Measurements from ENCODE around the gene AFAP1L1. TPM values are rescaled to one million over a fixed set of nuclear protein-coding genes. Genes with fewer than 3 reads are reported as not detected.

Gene AFAP1L1
- total RNA-seq, 1 donor: 1.1 TPM

GRCh38 chr5:149365418-149365817, 93.8 kb downstream of the AFAP1L1 start:
- no peak for DNase-seq (ENCODE audit: insufficient read length, low spot score, missing footprints)
- Histone ChIP-seq H3K9me3 (ENCODE audit: low read depth, low read length) (no peaks in the 10 kb centered on the region), H4K20me1 (ENCODE audit: insufficient read depth, low read length) (no peaks in the 10 kb centered on the region), H3K27me3 (ENCODE audit: insufficient read depth, low read length) (no peaks in the 10 kb centered on the region), H3K27ac (ENCODE audit: low read depth, low read length) (no peak overlapping the region), H2AFZ (ENCODE audit: low read length) (no peak overlapping the region), H3K4me1 (ENCODE audit: insufficient read depth, low read length) (no peaks in the 10 kb centered on the region), H3K4me3 (ENCODE audit: insufficient read depth, low read length) (no peak overlapping the region), H3K36me3 (ENCODE audit: insufficient read depth, low read length) (no peaks in the 10 kb centered on the region), H3K79me2 (ENCODE audit: insufficient read depth, low read length) (no peaks in the 10 kb centered on the region), H3K4me2 (ENCODE audit: insufficient read depth, low read length) (no peak overlapping the region)
- no peak for TF ChIP-seq CTCF (IDR thresholded peaks at IDR 0.05; ENCODE audit: extremely low read depth, low read depth, low read length)

- Histone ChIP-seq H3K27me3 (ENCODE audit: insufficient read depth, low read length) (no peaks in the 10 kb centered on the region), H4K20me1 (ENCODE audit: insufficient read depth, low read length) (no peaks in the 10 kb centered on the region), H3K9me3 (ENCODE audit: low read depth, low read length) (no peaks in the 10 kb centered on the region), H3K79me2 (ENCODE audit: insufficient read depth, low read length) (no peaks in the 10 kb centered on the region), H2AFZ (ENCODE audit: low read length) (no peak overlapping the region), H3K4me1 (ENCODE audit: insufficient read depth, low read length) (no peaks in the 10 kb centered on the region), H3K4me2 (ENCODE audit: insufficient read depth, low read length) (no peak overlapping the region), H3K27ac (ENCODE audit: low read depth, low read length) (no peak overlapping the region), H3K36me3 (ENCODE audit: insufficient read depth, low read length) (no peaks in the 10 kb centered on the region), H3K4me3 (ENCODE audit: insufficient read depth, low read length) (no peak overlapping the region)
- no peak for DNase-seq (ENCODE audit: insufficient read length, low spot score, missing footprints)
- no peak for TF ChIP-seq CTCF (IDR thresholded peaks at IDR 0.05; ENCODE audit: extremely low read depth, low read depth, low read length)
Measured at GRCh38 chr5:149366169-149366729, 94.6 kb downstream of the AFAP1L1 start.

GRCh38 chr5:149367249-149367971, 95.8 kb downstream of the AFAP1L1 start:
- no peaks in the 10 kb centered on the region for H3K36me3 ChIP-seq (ENCODE audit: insufficient read depth, low read length)
- no peaks in the 10 kb centered on the region for H3K9me3 ChIP-seq (ENCODE audit: low read depth, low read length)
- no peaks in the 10 kb centered on the region for H4K20me1 ChIP-seq (ENCODE audit: insufficient read depth, low read length)
- no peak overlapping the region for H3K27ac ChIP-seq (ENCODE audit: low read depth, low read length)
- H3K4me3 ChIP-seq (ENCODE audit: insufficient read depth, low read length): no peak overlapping the region
- H2AFZ ChIP-seq (ENCODE audit: low read length): peak overlapping the region; percentile 37
- no peaks in the 10 kb centered on the region for H3K79me2 ChIP-seq (ENCODE audit: insufficient read depth, low read length)
- H3K4me2 ChIP-seq (ENCODE audit: insufficient read depth, low read length): no peak overlapping the region
- H3K27me3 ChIP-seq (ENCODE audit: insufficient read depth, low read length): peaks cover 6% of the 10 kb centered on the region
- peak; percentile 98 for DNase-seq (ENCODE audit: insufficient read length, low spot score, missing footprints)
- TF ChIP-seq CTCF (IDR thresholded peaks at IDR 0.05; ENCODE audit: extremely low read depth, low read depth, low read length): peak; percentile 91
- H3K4me1 ChIP-seq (ENCODE audit: insufficient read depth, low read length): no peaks in the 10 kb centered on the region

GRCh38 chr5:149367972-149368645, 96.5 kb downstream of the AFAP1L1 start:
- Histone ChIP-seq H3K9me3 (ENCODE audit: low read depth, low read length) (no peaks in the 10 kb centered on the region), H3K36me3 (ENCODE audit: insufficient read depth, low read length) (no peaks in the 10 kb centered on the region), H3K27me3 (ENCODE audit: insufficient read depth, low read length) (peaks cover 6% of the 10 kb centered on the region), H4K20me1 (ENCODE audit: insufficient read depth, low read length) (no peaks in the 10 kb centered on the region), H2AFZ (ENCODE audit: low read length) (no peak overlapping the region), H3K79me2 (ENCODE audit: insufficient read depth, low read length) (no peaks in the 10 kb centered on the region), H3K4me3 (ENCODE audit: insufficient read depth, low read length) (no peak overlapping the region), H3K4me2 (ENCODE audit: insufficient read depth, low read length) (no peak overlapping the region), H3K27ac (ENCODE audit: low read depth, low read length) (no peak overlapping the region), H3K4me1 (ENCODE audit: insufficient read depth, low read length) (no peaks in the 10 kb centered on the region)
- no peak for DNase-seq (ENCODE audit: insufficient read length, low spot score, missing footprints)
- no peak for TF ChIP-seq CTCF (IDR thresholded peaks at IDR 0.05; ENCODE audit: extremely low read depth, low read depth, low read length)
